Nephron progenitor cell (in vitro differentiated cells): Measurements from ENCODE around the gene ZCCHC2.

Source experiments
- DNase-seq: peaks from one replicate; pipeline ENCODE4 v3.0.0; 2021
- H3K27ac Mint-ChIP-seq: 2 replicates; pipeline ENCODE4 v1.8.0; 2021; ENCODE audit warnings: mild to moderate bottlenecking, moderate library complexity, mixed read lengths
- H3K27me3 Mint-ChIP-seq: 2 replicates; pipeline ENCODE4 v1.8.0; 2021; ENCODE audit warnings: mild to moderate bottlenecking, low read depth, mixed read lengths; ENCODE audit not compliant: poor library complexity
- H3K36me3 Mint-ChIP-seq: 2 replicates; pipeline ENCODE4 v1.8.0; 2021; ENCODE audit warnings: low read depth, mixed read lengths
- H3K4me1 Mint-ChIP-seq: 2 replicates; pipeline ENCODE4 v1.8.0; 2021; ENCODE audit warnings: mixed read lengths
- H3K4me3 Mint-ChIP-seq: 2 replicates; pipeline ENCODE4 v1.8.0; 2021; ENCODE audit warnings: mild to moderate bottlenecking, moderate library complexity, mixed read lengths
- H3K9me3 Mint-ChIP-seq: 2 replicates; pipeline ENCODE4 v1.8.0; 2021; ENCODE audit warnings: mild to moderate bottlenecking, moderate library complexity, mixed read lengths
- TF ChIP-seq, protein P1 (sequence below): fragments of 200-600 bp; sonication (generic); IDR thresholded peaks from 2 replicates; pipeline ENCODE4 v1.5.0; 2021; ENCODE audit warnings: antibody characterized with exemption

The ZCCHC2 gene

GRCh38 chr18:62583376-62583775, 60.6 kb downstream of the ZCCHC2 start:
- H3K27me3 Mint-ChIP-seq = peaks cover 15% of the 10 kb centered on the region
- H3K4me1 Mint-ChIP-seq = peaks cover 36% of the 10 kb centered on the region
- DNase-seq = no peak
- TF ChIP-seq, protein P1, sequence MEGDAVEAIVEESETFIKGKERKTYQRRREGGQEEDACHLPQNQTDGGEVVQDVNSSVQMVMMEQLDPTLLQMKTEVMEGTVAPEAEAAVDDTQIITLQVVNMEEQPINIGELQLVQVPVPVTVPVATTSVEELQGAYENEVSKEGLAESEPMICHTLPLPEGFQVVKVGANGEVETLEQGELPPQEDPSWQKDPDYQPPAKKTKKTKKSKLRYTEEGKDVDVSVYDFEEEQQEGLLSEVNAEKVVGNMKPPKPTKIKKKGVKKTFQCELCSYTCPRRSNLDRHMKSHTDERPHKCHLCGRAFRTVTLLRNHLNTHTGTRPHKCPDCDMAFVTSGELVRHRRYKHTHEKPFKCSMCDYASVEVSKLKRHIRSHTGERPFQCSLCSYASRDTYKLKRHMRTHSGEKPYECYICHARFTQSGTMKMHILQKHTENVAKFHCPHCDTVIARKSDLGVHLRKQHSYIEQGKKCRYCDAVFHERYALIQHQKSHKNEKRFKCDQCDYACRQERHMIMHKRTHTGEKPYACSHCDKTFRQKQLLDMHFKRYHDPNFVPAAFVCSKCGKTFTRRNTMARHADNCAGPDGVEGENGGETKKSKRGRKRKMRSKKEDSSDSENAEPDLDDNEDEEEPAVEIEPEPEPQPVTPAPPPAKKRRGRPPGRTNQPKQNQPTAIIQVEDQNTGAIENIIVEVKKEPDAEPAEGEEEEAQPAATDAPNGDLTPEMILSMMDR = no peak
- H3K4me3 Mint-ChIP-seq = no peak overlapping the region
- no peak overlapping the region for H3K27ac Mint-ChIP-seq
- peaks cover 20% of the 10 kb centered on the region for H3K36me3 Mint-ChIP-seq
- peaks cover 10% of the 10 kb centered on the region for H3K9me3 Mint-ChIP-seq

GRCh38 chr18:62584241-62585120, 61.7 kb downstream of the ZCCHC2 start:
- Mint-ChIP-seq H3K27me3 (peaks cover 15% of the 10 kb centered on the region), H3K9me3 (peaks cover 10% of the 10 kb centered on the region), H3K4me1 (peaks cover 38% of the 10 kb centered on the region), H3K27ac (no peak overlapping the region), H3K36me3 (peaks cover 12% of the 10 kb centered on the region), H3K4me3 (peak overlapping the region; percentile 70)
- TF ChIP-seq, protein P1 = peak; percentile 95
- peak; percentile 85 for DNase-seq

GRCh38 chr18:62585274-62586150, 62.7 kb downstream of the ZCCHC2 start:
- Mint-ChIP-seq H3K27ac (no peak overlapping the region), H3K36me3 (peaks cover 6% of the 10 kb centered on the region), H3K4me1 (peaks cover 38% of the 10 kb centered on the region), H3K9me3 (peaks cover 6% of the 10 kb centered on the region), H3K4me3 (no peak overlapping the region), H3K27me3 (peaks cover 15% of the 10 kb centered on the region)
- TF ChIP-seq, protein P1 = no peak
- no peak for DNase-seq

DNA sequence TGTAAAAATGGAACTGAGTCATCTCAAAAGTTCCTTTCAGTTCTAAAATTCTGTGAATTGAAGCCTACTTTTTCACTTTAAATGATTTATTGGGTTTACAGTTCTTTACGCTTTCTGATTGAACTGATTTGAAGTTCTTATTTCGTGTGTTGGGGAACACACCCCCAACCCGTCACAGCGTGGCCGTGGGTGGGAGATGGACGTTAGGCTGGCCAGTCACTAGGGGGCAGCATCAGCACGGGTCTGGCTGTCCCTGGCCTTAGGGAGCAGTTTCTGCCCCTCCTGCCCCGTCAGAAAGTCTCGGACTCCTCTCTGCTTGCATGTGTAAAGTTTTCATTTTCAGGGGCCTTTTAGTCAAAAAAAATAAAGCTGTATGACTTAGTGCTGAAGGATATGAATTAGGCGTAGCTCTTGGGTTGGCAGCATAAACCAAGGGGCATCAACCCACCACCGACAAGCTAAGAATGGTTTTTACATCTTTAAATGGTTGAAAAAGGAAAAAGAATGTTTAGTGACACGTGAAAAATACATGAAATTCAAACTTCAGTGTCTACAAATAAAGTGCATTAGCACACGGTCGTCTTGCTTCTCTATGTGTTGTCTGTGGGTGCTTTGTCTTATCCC, 63.4 kb downstream of the ZCCHC2 start:
- H3K27me3 Mint-ChIP-seq = peaks cover 15% of the 10 kb centered on the region
- no peak overlapping the region for H3K4me3 Mint-ChIP-seq
- DNase-seq = peak; percentile 87
- H3K27ac Mint-ChIP-seq = no peak overlapping the region
- TF ChIP-seq, protein P1 = peak; percentile 88
- H3K4me1 Mint-ChIP-seq = peaks cover 38% of the 10 kb centered on the region
- H3K9me3 Mint-ChIP-seq = peaks cover 6% of the 10 kb centered on the region
- peaks cover 6% of the 10 kb centered on the region for H3K36me3 Mint-ChIP-seq

- Mint-ChIP-seq H3K9me3 (peaks cover 3% of the 10 kb centered on the region), H3K4me1 (peaks cover 38% of the 10 kb centered on the region), H3K27ac (no peak overlapping the region), H3K4me3 (no peak overlapping the region), H3K36me3 (peaks cover 3% of the 10 kb centered on the region), H3K27me3 (peaks cover 15% of the 10 kb centered on the region)
- no peak for DNase-seq
- TF ChIP-seq, protein P1 = no peak
Observed at GRCh38 chr18:62586781-62587487, 64.1 kb downstream of the ZCCHC2 start.
